Measurements from ENCODE around the gene ADAMTS19.

Gene ADAMTS19

DNA sequence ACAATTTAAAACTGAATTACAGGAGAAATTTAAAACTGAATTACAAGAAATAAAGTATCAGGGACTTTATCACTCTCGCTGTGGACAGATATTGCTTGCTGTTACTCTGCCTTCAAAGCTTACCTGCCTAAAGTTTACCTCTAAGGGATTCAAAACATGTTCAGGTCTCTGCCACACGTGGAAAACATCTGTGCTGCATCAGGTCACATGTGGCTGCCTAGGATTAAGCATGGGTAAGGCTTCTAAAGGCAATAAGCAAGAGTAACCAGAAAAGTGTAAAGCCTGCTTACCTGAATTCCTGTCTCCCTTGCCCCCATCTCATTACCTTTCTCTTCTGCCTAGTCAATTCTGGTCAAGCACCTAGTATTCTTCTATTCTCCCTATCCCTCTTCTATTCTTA lies 306.7 kb downstream of the ADAMTS19 start:
- DNase-seq, result no peak
- ATAC-seq, result no peak

DNA sequence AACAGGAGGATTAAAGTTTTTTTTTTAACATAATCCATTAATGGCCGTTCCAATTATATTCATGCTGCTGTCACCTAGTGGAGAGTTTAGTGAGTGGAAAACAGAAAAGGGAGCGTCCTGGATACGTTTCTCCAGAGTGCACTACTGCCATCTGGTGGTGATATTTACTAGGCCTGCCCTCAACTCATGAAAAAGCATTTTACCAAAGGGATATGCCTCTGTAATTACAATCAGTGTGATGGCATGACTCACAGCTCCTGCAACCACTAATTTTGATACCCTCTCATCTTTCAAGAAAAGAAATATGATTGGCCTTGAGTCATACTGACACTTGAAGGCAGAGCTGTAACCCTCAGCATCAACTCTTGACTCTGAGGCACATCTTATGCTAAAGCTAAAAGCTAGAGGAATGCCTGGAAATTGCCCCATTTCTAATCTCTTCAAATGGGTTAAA lies 307.9 kb downstream of the ADAMTS19 start:
- peak; percentile 95 for ATAC-seq

DNA sequence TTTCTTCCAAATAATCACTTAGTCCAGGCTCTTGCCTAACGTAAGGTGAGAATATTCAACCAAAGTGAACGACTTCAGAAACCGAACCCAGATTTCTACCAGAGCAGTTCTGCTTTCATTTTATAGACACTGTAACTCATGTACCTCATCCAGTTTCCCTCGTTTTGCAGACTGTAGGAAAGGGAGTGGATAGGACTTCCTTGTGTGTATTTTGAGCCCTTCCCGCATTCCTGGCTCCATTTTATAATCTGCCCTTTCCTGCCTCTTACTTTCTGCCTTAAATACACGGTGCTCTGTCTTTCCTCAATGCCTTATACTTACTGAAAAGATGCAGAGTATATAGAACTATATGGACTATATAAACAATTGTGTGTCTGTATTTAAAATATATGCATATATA lies 308.6 kb downstream of the ADAMTS19 start:
- ATAC-seq (no peak), DNase-seq (no peak)

More for the DNA sequence above, 307.9 kb downstream of the ADAMTS19 start:
- peak; percentile 63 for DNase-seq

DNA sequence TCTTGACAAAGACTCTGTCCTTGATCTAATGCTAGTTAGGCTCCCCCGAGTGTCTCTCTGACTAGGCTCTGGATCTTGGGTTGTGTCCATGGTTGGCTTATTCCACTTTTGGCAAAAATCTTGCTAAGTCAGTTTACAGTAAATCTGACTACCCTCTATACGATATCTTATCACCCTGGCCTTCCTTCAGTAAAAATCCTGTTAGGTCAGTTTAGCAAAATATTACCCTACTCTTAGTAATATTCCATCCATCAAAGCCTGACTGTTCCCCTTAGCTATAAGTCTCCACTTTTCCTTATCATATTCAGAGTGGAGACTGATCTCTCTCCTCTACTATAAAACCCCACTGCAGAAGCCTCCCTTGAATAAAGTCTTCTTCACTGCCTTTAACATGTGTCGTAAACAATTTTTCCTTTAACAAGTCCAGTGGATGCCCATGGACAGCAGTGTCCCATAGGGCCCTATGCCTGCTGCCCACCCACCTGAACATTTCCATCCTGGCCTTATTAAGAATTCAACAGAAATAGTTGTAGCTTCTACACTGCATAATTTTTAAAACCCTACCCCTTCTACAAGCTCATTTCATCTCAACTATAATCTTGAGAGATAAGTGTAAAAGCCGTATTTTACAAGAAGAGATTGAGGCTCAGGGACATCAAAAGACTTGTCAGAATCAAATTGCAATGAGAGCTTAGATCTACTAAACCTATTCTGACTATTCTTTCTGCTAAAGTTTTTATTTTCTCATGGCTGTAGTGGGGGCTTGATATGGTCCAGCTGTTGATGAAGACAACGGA lies 310.1 kb downstream of the ADAMTS19 start:
- ATAC-seq (no peak), DNase-seq (no peak)

DNA sequence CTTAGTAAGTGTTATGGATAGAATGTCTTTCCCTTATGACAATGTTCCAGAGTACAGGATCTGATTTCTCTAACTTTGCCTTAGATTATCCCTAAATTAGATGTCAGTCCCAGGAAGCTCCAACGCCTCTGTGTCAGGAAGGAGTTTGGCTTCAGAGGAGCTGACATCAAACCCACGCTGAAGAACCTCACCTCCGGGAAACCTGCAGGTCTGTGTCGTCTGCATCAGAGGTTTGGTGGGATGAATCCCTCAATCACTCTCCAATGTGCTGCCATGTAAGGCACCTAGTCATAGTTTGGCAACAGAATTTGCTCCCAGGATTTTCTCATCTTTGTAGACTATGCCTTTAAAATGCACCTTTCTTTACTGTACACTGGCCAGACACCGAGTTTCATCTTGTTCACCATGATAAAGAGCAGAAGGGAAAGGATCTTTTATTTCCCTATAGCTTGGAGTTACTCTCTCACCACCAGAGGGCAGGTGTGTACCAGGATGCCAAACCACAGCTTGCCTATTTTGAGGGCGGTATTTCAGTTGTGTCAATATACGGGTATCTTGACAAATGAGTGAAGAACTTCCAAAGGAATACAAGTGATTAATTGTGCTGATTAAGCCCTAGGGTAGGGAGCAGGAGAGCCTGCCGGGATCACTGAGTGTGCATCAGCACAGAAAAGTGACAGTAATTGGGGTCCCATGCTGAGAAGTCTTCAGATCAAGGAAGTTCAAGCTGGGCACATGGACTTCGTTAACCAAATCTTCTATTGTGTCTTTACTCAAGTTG lies 311.1 kb downstream of the ADAMTS19 start:
- peak; percentile 50 for DNase-seq
- ATAC-seq, result no peak

DNA sequence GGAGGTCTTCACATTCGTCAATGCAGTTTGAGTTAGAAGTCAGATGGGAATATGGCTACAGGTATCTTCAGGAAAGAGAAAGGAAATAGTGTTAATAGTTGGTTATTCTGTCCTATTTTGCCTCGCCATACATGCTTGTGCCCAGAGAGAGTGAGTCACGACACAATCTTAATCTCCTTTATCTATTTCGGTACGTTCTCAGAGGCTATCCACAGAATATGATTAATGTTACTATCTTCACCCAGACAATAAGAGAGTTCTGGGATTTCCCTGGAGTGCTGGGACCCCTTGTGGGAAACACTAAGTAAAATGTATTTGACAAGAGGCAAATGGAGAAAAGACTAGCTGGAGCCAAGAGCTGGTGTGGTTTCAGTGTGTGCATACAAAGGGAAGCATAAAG lies 313.3 kb downstream of the ADAMTS19 start:
- no peak for ATAC-seq
- DNase-seq, result no peak

DNA sequence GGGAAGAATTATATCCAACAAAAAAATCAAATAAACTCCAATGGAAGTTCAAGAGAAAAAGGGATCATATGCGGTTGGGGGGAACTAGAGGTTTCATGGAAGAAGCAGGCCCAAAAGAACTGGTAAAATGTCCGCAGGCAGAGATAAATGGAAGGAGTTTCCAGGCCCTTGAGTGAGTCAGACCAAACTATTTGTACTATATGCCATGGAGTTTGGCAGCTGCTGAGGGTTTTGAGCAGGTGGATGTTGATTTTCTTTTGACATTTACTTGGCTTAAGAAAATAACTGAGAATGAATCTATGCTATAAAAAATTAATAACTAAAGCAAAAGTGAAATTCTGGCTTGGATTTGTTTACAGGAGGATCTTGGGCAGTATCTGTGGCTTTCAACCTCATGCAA lies 321.5 kb downstream of the ADAMTS19 start:
- no peak for DNase-seq
- no peak for ATAC-seq

Data from stimulated activated naive CD8-positive, alpha-beta T cell treated with anti-CD3 and anti-CD28 coated beads, Interleukin-15, Interleukin-2, amounts not matched to agents 100 U/mL and 50 U/mL, for 24 hours (primary cell).